Measurements from ENCODE around the gene PTPRN2. TPM values are rescaled to one million over a fixed set of nuclear protein-coding genes. Genes with fewer than 3 reads are reported as not detected.
"Not testable (repeated sequence)": the region's sequence is repeated elsewhere in the genome, so short reads cannot be mapped to it uniquely, and the experiment has no call there.

The PTPRN2 gene
- total RNA-seq, 1 donor from 2014 or later: 0.41 TPM

DNA sequence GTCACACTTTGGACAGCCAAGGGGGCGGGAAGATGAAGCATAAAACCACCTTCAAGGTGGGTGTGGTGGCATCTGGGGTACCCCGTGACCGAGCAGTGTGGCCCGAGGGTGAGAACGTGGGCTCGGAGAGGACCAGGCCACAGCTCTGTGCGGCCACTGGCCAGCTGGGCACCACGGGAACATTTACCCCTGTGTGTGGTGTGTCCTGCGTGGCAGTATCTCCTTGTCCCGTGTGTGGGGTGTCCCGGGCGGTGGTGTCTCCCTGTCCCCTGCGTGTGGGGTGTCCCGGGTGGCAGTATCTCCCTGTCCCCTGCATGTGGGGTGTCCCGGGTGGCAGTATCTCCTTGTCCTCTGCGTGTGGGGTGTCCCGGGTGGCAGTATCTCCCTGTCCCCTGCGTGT, 680.5 kb downstream of the PTPRN2 start:
- Mint-ChIP-seq H3K27ac (no peak overlapping the region), H3K4me1 (ENCODE audit: low read depth) (no peaks in the 10 kb centered on the region), H3K9me3 (no peaks in the 10 kb centered on the region), H3K4me3 (no peak overlapping the region), H3K27me3 (ENCODE audit: insufficient read depth) (no peaks in the 10 kb centered on the region), H3K36me3 (ENCODE audit: low read depth) (no peaks in the 10 kb centered on the region)
- DNase-seq (ENCODE audit: low spot score): no peak
- intact Hi-C loops (cut with micrococcal nuclease): no loop called here

GRCh38 chr7:157906583-157906982, 681.0 kb downstream of the PTPRN2 start:
- no peak overlapping the region for H3K27ac Mint-ChIP-seq
- no peaks in the 10 kb centered on the region for H3K9me3 Mint-ChIP-seq
- H3K4me1 Mint-ChIP-seq (ENCODE audit: low read depth): no peaks in the 10 kb centered on the region
- intact Hi-C loops (cut with micrococcal nuclease): no loop called here
- no peaks in the 10 kb centered on the region for H3K27me3 Mint-ChIP-seq (ENCODE audit: insufficient read depth)
- DNase-seq (ENCODE audit: low spot score): no peak
- H3K36me3 Mint-ChIP-seq (ENCODE audit: low read depth): no peaks in the 10 kb centered on the region
- no peak overlapping the region for H3K4me3 Mint-ChIP-seq

- no peak overlapping the region for H3K4me3 Mint-ChIP-seq
- H3K36me3 Mint-ChIP-seq (ENCODE audit: low read depth): no peaks in the 10 kb centered on the region
- no peak for DNase-seq (ENCODE audit: low spot score)
- H3K9me3 Mint-ChIP-seq: no peaks in the 10 kb centered on the region
- H3K27me3 Mint-ChIP-seq (ENCODE audit: insufficient read depth): no peaks in the 10 kb centered on the region
- H3K27ac Mint-ChIP-seq: no peak overlapping the region
- intact Hi-C loops (cut with micrococcal nuclease): no loop called here
- no peaks in the 10 kb centered on the region for H3K4me1 Mint-ChIP-seq (ENCODE audit: low read depth)
Measured at GRCh38 chr7:157905651-157906461, 681.8 kb downstream of the PTPRN2 start.

GRCh38 chr7:157904866-157905570, 682.6 kb downstream of the PTPRN2 start:
- H3K4me1 Mint-ChIP-seq (ENCODE audit: low read depth): no peaks in the 10 kb centered on the region
- intact Hi-C loops (cut with micrococcal nuclease): no loop called here

GRCh38 chr7:157904211-157904865, 683.3 kb downstream of the PTPRN2 start:
- Mint-ChIP-seq H3K36me3 (ENCODE audit: low read depth) (no peaks in the 10 kb centered on the region), H3K27ac (no peak overlapping the region), H3K9me3 (no peaks in the 10 kb centered on the region), H3K4me3 (no peak overlapping the region), H3K4me1 (ENCODE audit: low read depth) (no peaks in the 10 kb centered on the region), H3K27me3 (ENCODE audit: insufficient read depth) (no peaks in the 10 kb centered on the region)
- no peak for DNase-seq (ENCODE audit: low spot score)
- intact Hi-C loops (cut with micrococcal nuclease): no loop called here

More at GRCh38 chr7:157904866-157905570, 682.6 kb downstream of the PTPRN2 start:
- Mint-ChIP-seq H3K4me3 (no peak overlapping the region), H3K27me3 (ENCODE audit: insufficient read depth) (no peaks in the 10 kb centered on the region), H3K9me3 (no peaks in the 10 kb centered on the region), H3K27ac (no peak overlapping the region), H3K36me3 (ENCODE audit: low read depth) (no peaks in the 10 kb centered on the region)
- no peak for DNase-seq (ENCODE audit: low spot score)

DNA sequence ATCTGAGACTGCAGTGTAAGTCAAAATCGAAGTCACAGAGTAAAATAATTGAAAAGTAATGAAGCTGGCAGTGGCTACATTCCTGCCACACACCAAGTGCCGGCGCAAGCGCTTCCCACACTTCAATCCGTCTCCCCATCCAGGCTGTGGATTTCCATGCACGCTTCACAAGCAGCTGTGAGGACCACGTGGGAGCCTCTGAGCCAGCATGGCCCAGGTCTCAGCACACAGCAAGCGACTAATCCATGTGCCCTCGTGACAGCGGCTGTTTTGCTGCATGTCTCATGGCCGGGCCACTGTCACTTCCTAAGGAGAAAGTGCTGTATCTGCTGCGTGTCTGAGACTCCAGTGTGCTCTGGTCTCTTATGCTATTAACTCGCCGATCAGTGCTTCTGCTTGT, 683.9 kb downstream of the PTPRN2 start:
- no peaks in the 10 kb centered on the region for H3K4me1 Mint-ChIP-seq (ENCODE audit: low read depth)
- H3K9me3 Mint-ChIP-seq: no peaks in the 10 kb centered on the region
- H3K27ac Mint-ChIP-seq: no peak overlapping the region
- intact Hi-C loops (cut with micrococcal nuclease): no loop called here
- H3K36me3 Mint-ChIP-seq (ENCODE audit: low read depth): no peaks in the 10 kb centered on the region
- no peaks in the 10 kb centered on the region for H3K27me3 Mint-ChIP-seq (ENCODE audit: insufficient read depth)
- DNase-seq (ENCODE audit: low spot score): no peak
- H3K4me3 Mint-ChIP-seq: no peak overlapping the region

DNA sequence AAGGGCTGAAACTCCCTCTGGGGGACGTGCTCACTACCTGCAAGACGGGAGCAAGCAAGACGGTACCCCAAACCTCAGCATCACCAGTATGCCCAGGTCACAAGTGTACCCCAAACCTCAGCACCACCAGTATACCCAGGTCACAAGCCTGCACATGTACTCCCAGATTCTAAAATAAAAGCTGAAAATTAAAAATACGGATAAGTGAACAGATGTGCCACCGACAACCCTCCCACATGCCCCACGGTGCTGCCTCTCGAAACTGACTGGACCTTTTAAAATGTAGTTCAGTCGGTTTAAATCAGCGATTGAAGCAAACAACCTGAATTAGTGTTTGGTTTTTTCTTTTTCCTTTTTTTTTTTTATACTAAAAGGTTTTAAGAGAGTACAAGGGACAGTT, 684.3 kb downstream of the PTPRN2 start:
- intact Hi-C loops (cut with micrococcal nuclease): no loop called here
- DNase-seq (ENCODE audit: low spot score): no peak
- Mint-ChIP-seq H3K27ac (no peak overlapping the region), H3K9me3 (no peaks in the 10 kb centered on the region), H3K4me3 (no peak overlapping the region), H3K4me1 (ENCODE audit: low read depth) (no peaks in the 10 kb centered on the region), H3K27me3 (ENCODE audit: insufficient read depth) (no peaks in the 10 kb centered on the region), H3K36me3 (ENCODE audit: low read depth) (no peaks in the 10 kb centered on the region)

DNA sequence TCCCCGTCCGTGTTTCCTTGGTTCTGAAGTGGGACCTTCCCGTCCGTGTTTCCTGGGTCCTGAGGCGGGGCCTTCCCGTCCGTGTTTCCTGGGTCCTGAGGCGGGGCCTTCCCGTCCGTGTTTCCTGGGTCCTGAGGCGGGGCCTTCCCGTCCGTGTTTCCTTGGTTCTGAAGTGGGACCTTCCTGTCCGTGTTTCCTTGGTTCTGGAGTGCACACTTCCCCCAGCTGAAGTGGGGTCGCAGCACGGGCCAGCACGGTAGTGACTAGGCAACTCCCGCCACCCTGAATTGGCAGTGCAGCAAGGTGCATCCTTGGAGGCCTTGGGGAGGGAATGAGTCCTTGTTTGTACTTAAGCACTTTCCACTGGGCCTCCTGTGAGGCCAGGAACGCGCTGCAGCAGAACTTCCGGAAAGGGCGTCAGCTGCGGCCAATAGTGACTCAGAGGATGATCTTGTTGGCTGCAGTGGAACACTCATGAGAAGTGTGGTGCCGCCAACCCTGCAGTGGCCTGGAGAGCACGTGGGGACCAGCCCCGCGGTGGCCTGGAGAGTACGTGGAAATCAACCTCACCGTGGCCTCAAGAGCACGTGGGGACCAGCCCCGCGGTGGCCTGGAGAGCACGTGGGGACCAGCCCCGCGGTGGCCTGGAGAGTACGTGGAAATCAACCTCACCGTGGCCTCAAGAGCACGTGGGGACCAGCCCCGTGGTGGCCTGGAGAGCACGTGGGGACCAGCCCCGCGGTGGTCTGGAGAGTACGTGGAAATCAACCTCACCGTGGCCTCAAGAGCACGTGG, 685.6 kb downstream of the PTPRN2 start:
- H3K4me1 Mint-ChIP-seq (ENCODE audit: low read depth); H3K4me3 Mint-ChIP-seq; H3K27ac Mint-ChIP-seq; intact Hi-C loops (cut with micrococcal nuclease); H3K27me3 Mint-ChIP-seq (ENCODE audit: insufficient read depth); H3K36me3 Mint-ChIP-seq (ENCODE audit: low read depth); H3K9me3 Mint-ChIP-seq; DNase-seq (ENCODE audit: low spot score): not testable (repeated sequence)

DNA sequence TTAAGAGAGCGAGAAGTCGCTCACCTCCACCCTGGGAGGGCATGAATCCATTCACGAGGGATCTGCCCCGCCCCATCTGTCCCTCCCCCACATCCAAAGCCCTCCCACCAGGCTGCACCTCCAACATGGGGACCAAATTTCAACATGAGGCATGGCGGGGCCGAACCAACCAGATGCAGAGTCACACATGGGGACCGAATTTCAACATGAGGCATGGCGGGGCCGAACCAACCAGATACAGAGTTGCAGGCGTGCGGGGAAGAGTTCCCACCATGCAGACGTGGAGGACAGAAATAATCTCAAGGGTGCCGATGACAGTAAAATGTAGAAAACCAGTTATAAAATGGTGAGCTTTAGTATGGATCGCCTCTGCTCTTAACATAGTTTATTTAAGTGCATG, 686.5 kb downstream of the PTPRN2 start:
- Mint-ChIP-seq H3K4me1 (ENCODE audit: low read depth) (no peaks in the 10 kb centered on the region), H3K27ac (no peak overlapping the region), H3K4me3 (no peak overlapping the region), H3K36me3 (ENCODE audit: low read depth) (no peaks in the 10 kb centered on the region), H3K27me3 (ENCODE audit: insufficient read depth) (no peaks in the 10 kb centered on the region), H3K9me3 (no peaks in the 10 kb centered on the region)
- intact Hi-C loops (cut with micrococcal nuclease): no loop called here
- DNase-seq (ENCODE audit: low spot score): no peak

DNA sequence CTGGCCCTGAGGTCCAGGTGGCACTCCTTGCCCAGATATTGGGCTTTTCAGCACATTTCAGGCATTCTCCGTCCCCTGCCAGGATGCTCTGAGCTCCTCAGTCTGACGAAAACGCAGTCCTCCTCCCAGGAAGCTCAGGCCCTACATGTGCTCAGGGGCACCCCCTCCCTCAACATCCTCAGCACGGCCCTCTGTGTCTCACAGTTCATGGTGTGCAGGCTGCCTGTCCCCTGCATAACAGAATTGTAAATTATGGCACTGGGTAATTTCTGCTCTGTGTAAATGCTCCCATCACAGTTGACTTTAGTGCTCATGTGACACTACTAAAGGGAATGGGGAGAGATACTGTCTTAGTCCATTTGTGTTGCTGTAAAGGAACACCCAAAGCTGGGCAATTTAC, 687.1 kb downstream of the PTPRN2 start:
- no peak overlapping the region for H3K4me3 Mint-ChIP-seq
- no peaks in the 10 kb centered on the region for H3K27me3 Mint-ChIP-seq (ENCODE audit: insufficient read depth)
- no peak overlapping the region for H3K27ac Mint-ChIP-seq
- no peaks in the 10 kb centered on the region for H3K4me1 Mint-ChIP-seq (ENCODE audit: low read depth)
- no peaks in the 10 kb centered on the region for H3K36me3 Mint-ChIP-seq (ENCODE audit: low read depth)
- no peak for DNase-seq (ENCODE audit: low spot score)
- intact Hi-C loops (cut with micrococcal nuclease): no loop called here
- H3K9me3 Mint-ChIP-seq: no peaks in the 10 kb centered on the region

GRCh38 chr7:157900011-157900410, 687.6 kb downstream of the PTPRN2 start:
- Mint-ChIP-seq H3K4me1 (ENCODE audit: low read depth) (no peaks in the 10 kb centered on the region), H3K9me3 (no peaks in the 10 kb centered on the region), H3K27ac (no peak overlapping the region), H3K4me3 (no peak overlapping the region), H3K27me3 (ENCODE audit: insufficient read depth) (no peaks in the 10 kb centered on the region), H3K36me3 (ENCODE audit: low read depth) (no peaks in the 10 kb centered on the region)
- intact Hi-C loops (cut with micrococcal nuclease): no loop called here
- DNase-seq (ENCODE audit: low spot score): no peak

DNA sequence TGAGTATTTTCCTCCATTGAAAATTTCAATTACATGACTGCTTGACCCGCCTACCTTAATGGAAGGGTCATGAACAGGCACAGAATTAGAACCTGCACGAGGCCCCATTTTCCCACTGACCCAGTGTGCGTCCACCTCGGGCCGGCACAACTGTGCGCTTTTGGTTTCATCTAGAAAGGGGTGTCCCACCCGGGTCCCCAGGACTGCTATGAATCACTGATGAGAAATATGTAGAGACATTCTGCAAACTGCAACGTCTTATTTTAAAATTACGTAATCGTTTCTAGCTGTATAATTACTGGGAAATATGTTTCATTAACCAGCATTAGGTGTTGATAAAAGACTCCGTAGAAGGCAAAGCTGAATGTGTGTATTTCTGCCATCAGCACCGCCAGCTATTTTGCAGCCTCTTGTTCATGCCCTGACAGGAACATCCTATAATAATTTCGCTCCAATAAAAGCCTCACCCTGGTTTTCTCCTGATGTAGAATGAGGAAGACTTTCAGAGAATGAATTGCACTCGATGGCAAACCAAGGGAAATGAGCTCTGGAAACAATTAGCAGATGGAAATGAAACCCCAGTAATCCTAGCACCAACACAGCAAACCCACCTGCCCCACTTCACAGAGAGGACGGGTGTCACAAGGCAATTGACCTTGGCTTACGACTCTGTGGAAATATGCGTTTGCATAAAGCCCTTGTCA, 688.7 kb downstream of the PTPRN2 start:
- no peaks in the 10 kb centered on the region for H3K9me3 Mint-ChIP-seq
- no peaks in the 10 kb centered on the region for H3K4me1 Mint-ChIP-seq (ENCODE audit: low read depth)
- DNase-seq (ENCODE audit: low spot score): no peak
- no peak overlapping the region for H3K27ac Mint-ChIP-seq
- H3K4me3 Mint-ChIP-seq: no peak overlapping the region
- H3K36me3 Mint-ChIP-seq (ENCODE audit: low read depth): no peaks in the 10 kb centered on the region
- no peaks in the 10 kb centered on the region for H3K27me3 Mint-ChIP-seq (ENCODE audit: insufficient read depth)
- intact Hi-C loops (cut with micrococcal nuclease): no loop called here

Measured in activated T-helper 1 cell treated with anti-CD3 and anti-CD28 coated beads, Interleukin-12 subunit alpha, Interleukin-12 subunit beta, Interleukin-2, Interleukin-4 antibody, amounts not matched to agents 30 ng/mL and 10 ng/mL and 1 ng/mL, durations not matched to agents 14 hours and 24 hours and 36 hours (primary cell).